Stimulated activated CD8-positive, alpha-beta memory T cell treated with anti-CD3 and anti-CD28 coated beads, Interleukin-15, amount 100 ng/mL, for 48 hours (primary cell): Measurements from ENCODE around the gene TMPRSS3.

Experiments
- DNase-seq, 2 donors: peaks; one replicate each; pipeline ENCODE4 v3.0.0-alpha.2; 2020; ENCODE audit warnings: low read depth in 2 of 2

Gene TMPRSS3

GRCh38 chr21:42395905-42396651 lies at the start of gene TMPRSS3:
Gene TMPRSS3, minus strand, starts transcription at chr21:42396052. Its CDS starts 635 bp downstream, at chr21:42395417.
- no peak for DNase-seq

GRCh38 chr21:42445311-42445710 lies 49.5 kb upstream of the TMPRSS3 start:
- no peak for DNase-seq

- DNase-seq, result no peak
Observed at GRCh38 chr21:42444745-42445059, 48.9 kb upstream of the TMPRSS3 start.

GRCh38 chr21:42443876-42444744 lies 48.3 kb upstream of the TMPRSS3 start:
- no peak for DNase-seq

GRCh38 chr21:42443181-42443785 lies 47.4 kb upstream of the TMPRSS3 start:
- DNase-seq, result no peak

GRCh38 chr21:42441963-42442362 lies 46.1 kb upstream of the TMPRSS3 start:
- DNase-seq, result no peak

GRCh38 chr21:42440187-42440792 lies 44.4 kb upstream of the TMPRSS3 start:
- peak in 1 of 2 donors; percentile 63 for DNase-seq

- peak in 1 of 2 donors; percentile 65 for DNase-seq
Observed at GRCh38 chr21:42439284-42440186, 43.7 kb upstream of the TMPRSS3 start.

GRCh38 chr21:42438316-42439205 lies 42.7 kb upstream of the TMPRSS3 start:
- no peak for DNase-seq

GRCh38 chr21:42437786-42438185 lies 41.9 kb upstream of the TMPRSS3 start:
- no peak for DNase-seq

GRCh38 chr21:42436914-42437313 lies 41.1 kb upstream of the TMPRSS3 start:
- DNase-seq, result no peak

GRCh38 chr21:42435833-42436232 lies 40.0 kb upstream of the TMPRSS3 start:
- DNase-seq, result no peak

GRCh38 chr21:42435401-42435800 lies 39.5 kb upstream of the TMPRSS3 start:
- no peak for DNase-seq

GRCh38 chr21:42434884-42435283 lies 39.0 kb upstream of the TMPRSS3 start:
- no peak for DNase-seq

GRCh38 chr21:42433946-42434551 lies 38.2 kb upstream of the TMPRSS3 start:
- DNase-seq, result no peak

GRCh38 chr21:42432695-42433094 lies 36.8 kb upstream of the TMPRSS3 start:
- DNase-seq, result no peak

- no peak for DNase-seq
Observed at GRCh38 chr21:42431196-42431595, 35.3 kb upstream of the TMPRSS3 start.

GRCh38 chr21:42430521-42430920 lies 34.7 kb upstream of the TMPRSS3 start:
- no peak for DNase-seq

GRCh38 chr21:42429856-42430255 lies 34.0 kb upstream of the TMPRSS3 start:
- no peak for DNase-seq

GRCh38 chr21:42429021-42429420 lies 33.2 kb upstream of the TMPRSS3 start:
- no peak for DNase-seq
